Measurements from ENCODE around the gene GPATCH3. TPM values are rescaled to one million over a fixed set of nuclear protein-coding genes. Genes with fewer than 3 reads are reported as not detected.
A peak's percentile ranks its signal among the peaks of the same experiment; 100 is the strongest.

The GPATCH3 gene
- polyA plus RNA-seq, 1 donor (not counting 4 experiments of a cell fraction or from before 2014, with no cell fraction given): 5.7 TPM

- Histone ChIP-seq H3K9me3 (ENCODE audit: control insufficient read depth, low read depth, low read length) (no peaks in the 10 kb centered on the region), H3K4me2 (ENCODE audit: control insufficient read depth, extremely low read depth, insufficient read depth, low read depth, low read length) (peak overlapping the region; percentile 72), H3K27me3 (ENCODE audit: control insufficient read depth, extremely low read depth, insufficient read depth, low read length) (no peaks in the 10 kb centered on the region), H3K79me2 (ENCODE audit: control insufficient read depth, insufficient read depth, low read length) (no peaks in the 10 kb centered on the region), H3K4me1 (ENCODE audit: control insufficient read depth, extremely low read depth, insufficient read depth, low read length) (peaks cover 93% of the 10 kb centered on the region), H3K9me1 (ENCODE audit: control insufficient read depth, extremely low read depth, insufficient read depth, low read length) (no peaks in the 10 kb centered on the region), H3K9ac (ENCODE audit: control insufficient read depth, extremely low read depth, insufficient read depth, low read length) (peak overlapping the region; percentile 67), H3K4me3 (ENCODE audit: control insufficient read depth in 2 of 3, extremely low read depth in 1 of 3, insufficient read depth in 2 of 3, low read depth in 1 of 3, low read length in 3 of 3) (peak overlapping the region in 1 of 3 experiments; percentile 25), H3K27ac (ENCODE audit: control insufficient read depth, insufficient read depth, low read length) (peak overlapping the region; percentile 100), H2AFZ (ENCODE audit: control insufficient read depth, low read length) (no peak overlapping the region), H3K36me3 (ENCODE audit: control insufficient read depth in 2 of 2, extremely low read depth in 1 of 2, insufficient read depth in 2 of 2, low read length in 2 of 2) (peaks cover 4 to 25% of the 10 kb centered on the region in 2 experiments), H4K20me1 (ENCODE audit: control insufficient read depth, extremely low read depth, insufficient read depth, low read length) (no peaks in the 10 kb centered on the region)
- TF ChIP-seq EZH2 (IDR thresholded peaks at IDR 0.05; ENCODE audit: low read length) (no peak), CTCF (optimal IDR thresholded peaks at IDR 0.05 in 1 of 3, IDR thresholded peaks at IDR 0.05 in 1 of 3, conservative IDR thresholded peaks at IDR 0.05 in 1 of 3; ENCODE audit: extremely low read depth in 1 of 3, insufficient read depth in 2 of 3, low read length in 3 of 3) (no peak)
- FAIRE-seq (no peak), DNase-seq (ENCODE audit: low read depth, low spot score) (no peak)
- dilution Hi-C loops (cut with MboI; ENCODE audit: extremely low pct_ligation_motif_present, low sequenced_read_pairs): no loop called here
Measured at GRCh38 chr1:26855636-26856035, 44.6 kb downstream of the GPATCH3 start.

GRCh38 chr1:26854906-26855305 is 45.4 kb downstream of the GPATCH3 start:
- Histone ChIP-seq H3K4me3 (ENCODE audit: control insufficient read depth in 2 of 3, extremely low read depth in 1 of 3, insufficient read depth in 2 of 3, low read depth in 1 of 3, low read length in 3 of 3) (peak overlapping the region in 1 of 3 experiments; percentile 25), H3K9me1 (ENCODE audit: control insufficient read depth, extremely low read depth, insufficient read depth, low read length) (no peaks in the 10 kb centered on the region), H3K36me3 (ENCODE audit: control insufficient read depth in 2 of 2, extremely low read depth in 1 of 2, insufficient read depth in 2 of 2, low read length in 2 of 2) (peaks cover 9 to 32% of the 10 kb centered on the region in 2 experiments), H3K27ac (ENCODE audit: control insufficient read depth, insufficient read depth, low read length) (peak overlapping the region; percentile 100), H3K4me2 (ENCODE audit: control insufficient read depth, extremely low read depth, insufficient read depth, low read depth, low read length) (peak overlapping the region; percentile 72), H3K9me3 (ENCODE audit: control insufficient read depth, low read depth, low read length) (no peaks in the 10 kb centered on the region), H4K20me1 (ENCODE audit: control insufficient read depth, extremely low read depth, insufficient read depth, low read length) (no peaks in the 10 kb centered on the region), H3K4me1 (ENCODE audit: control insufficient read depth, extremely low read depth, insufficient read depth, low read length) (peaks cover 94% of the 10 kb centered on the region), H3K27me3 (ENCODE audit: control insufficient read depth, extremely low read depth, insufficient read depth, low read length) (no peaks in the 10 kb centered on the region), H3K79me2 (ENCODE audit: control insufficient read depth, insufficient read depth, low read length) (no peaks in the 10 kb centered on the region), H2AFZ (ENCODE audit: control insufficient read depth, low read length) (no peak overlapping the region), H3K9ac (ENCODE audit: control insufficient read depth, extremely low read depth, insufficient read depth, low read length) (peak overlapping the region; percentile 67)
- dilution Hi-C loops (cut with MboI; ENCODE audit: extremely low pct_ligation_motif_present, low sequenced_read_pairs): no loop called here
- TF ChIP-seq CTCF (optimal IDR thresholded peaks at IDR 0.05 in 1 of 3, IDR thresholded peaks at IDR 0.05 in 1 of 3, conservative IDR thresholded peaks at IDR 0.05 in 1 of 3; ENCODE audit: extremely low read depth in 1 of 3, insufficient read depth in 2 of 3, low read length in 3 of 3): no peak
- no peak for TF ChIP-seq EZH2 (IDR thresholded peaks at IDR 0.05; ENCODE audit: low read length)
- DNase-seq (ENCODE audit: low read depth, low spot score) (no peak), FAIRE-seq (peak; percentile 77)

All from keratinocyte (primary cell).